ENCODE data around the gene ASMTL.

ASMTL gene

DNA sequence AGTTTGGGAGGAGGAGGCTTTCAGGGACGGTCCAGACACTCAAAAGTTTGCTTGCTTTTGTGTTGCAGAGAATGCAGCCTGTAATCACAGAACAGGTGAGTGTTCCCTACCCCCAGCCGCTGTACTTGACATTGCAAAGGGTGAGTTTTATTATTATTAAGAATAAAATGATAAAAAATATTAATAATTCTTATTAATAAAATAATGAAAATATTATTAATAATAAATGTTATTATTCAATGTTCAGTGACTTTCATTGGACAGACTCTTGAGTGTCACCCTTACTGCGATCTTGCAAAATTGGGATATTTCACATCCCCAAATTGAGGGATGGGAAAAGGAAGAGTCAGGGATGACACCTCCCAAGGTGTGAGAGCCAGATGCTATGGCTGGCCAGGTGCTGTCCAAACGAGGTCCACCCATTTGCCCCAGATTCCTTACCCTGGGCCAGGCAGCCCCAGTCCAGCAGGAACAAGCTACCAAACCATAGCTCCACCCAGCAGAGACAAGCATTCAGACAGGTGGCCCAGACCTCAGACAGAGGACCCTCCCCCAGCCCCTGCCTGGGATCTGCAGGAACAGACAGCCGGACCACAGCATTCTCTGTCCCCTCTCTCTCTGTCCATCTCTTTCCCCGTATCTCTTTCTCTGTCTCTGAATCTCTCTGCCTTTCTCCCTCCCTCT, 93.8 kb downstream of the ASMTL start:
- Histone ChIP-seq H3K27me3 (ENCODE audit: control insufficient read depth, insufficient read depth, low read length) (no peaks in the 10 kb centered on the region), H3K9me3 (ENCODE audit: control insufficient read depth, insufficient read depth, low read length) (peaks cover 6% of the 10 kb centered on the region), H3K36me3 (ENCODE audit: control insufficient read depth, insufficient read depth, low read length) (peaks cover 8% of the 10 kb centered on the region; the same call in 1 of the 2 replicates), H3K27ac (ENCODE audit: low read depth, low read length) (no peak overlapping the region), H3K4me1 (ENCODE audit: control insufficient read depth, insufficient read depth, low read length) (peaks cover 8% of the 10 kb centered on the region), H3K9ac (ENCODE audit: low read depth, low read length) (no peak overlapping the region), H3K4me3 (ENCODE audit: low read depth, low read length) (no peak overlapping the region)

DNA sequence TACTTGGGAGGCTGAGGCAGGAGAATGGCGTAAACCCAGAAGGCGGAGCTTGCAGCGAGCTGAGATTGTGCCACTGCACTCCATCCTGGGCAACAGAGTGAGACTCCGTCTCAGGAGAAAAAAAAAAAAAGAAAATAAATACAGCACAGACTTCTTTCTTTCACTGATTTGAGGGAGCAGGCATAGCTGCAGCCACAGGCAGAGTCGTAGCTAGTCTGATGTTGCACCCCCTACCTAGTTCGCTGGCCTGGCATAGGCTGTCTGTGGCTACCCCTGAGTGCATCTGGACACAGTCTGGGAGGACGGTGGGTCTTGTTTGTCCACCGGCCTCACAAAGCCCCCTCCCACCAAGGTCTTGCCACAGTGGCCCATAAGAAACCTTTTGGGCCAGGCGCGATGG, 94.7 kb downstream of the ASMTL start:
- peaks cover 8% of the 10 kb centered on the region; the same call in 1 of the 2 replicates for H3K36me3 ChIP-seq (ENCODE audit: control insufficient read depth, insufficient read depth, low read length)
- H3K9me3 ChIP-seq (ENCODE audit: control insufficient read depth, insufficient read depth, low read length) = peaks cover 10% of the 10 kb centered on the region
- no peak overlapping the region for H3K9ac ChIP-seq (ENCODE audit: low read depth, low read length)
- H3K27me3 ChIP-seq (ENCODE audit: control insufficient read depth, insufficient read depth, low read length) = no peaks in the 10 kb centered on the region
- H3K4me1 ChIP-seq (ENCODE audit: control insufficient read depth, insufficient read depth, low read length) = peaks cover 8% of the 10 kb centered on the region
- no peak overlapping the region for H3K27ac ChIP-seq (ENCODE audit: low read depth, low read length)
- no peak overlapping the region for H3K4me3 ChIP-seq (ENCODE audit: low read depth, low read length)

GRCh38 chrX:1355131-1356046, 97.3 kb downstream of the ASMTL start:
- peaks cover 8% of the 10 kb centered on the region for H3K4me1 ChIP-seq (ENCODE audit: control insufficient read depth, insufficient read depth, low read length)
- no peaks in the 10 kb centered on the region for H3K27me3 ChIP-seq (ENCODE audit: control insufficient read depth, insufficient read depth, low read length)
- H3K27ac ChIP-seq (ENCODE audit: low read depth, low read length) = peak overlapping the region; percentile 59
- H3K4me3 ChIP-seq (ENCODE audit: low read depth, low read length) = no peak overlapping the region
- H3K36me3 ChIP-seq (ENCODE audit: control insufficient read depth, insufficient read depth, low read length) = peaks cover 8% of the 10 kb centered on the region; the same call in 1 of the 2 replicates
- H3K9ac ChIP-seq (ENCODE audit: low read depth, low read length) = no peak overlapping the region
- H3K9me3 ChIP-seq (ENCODE audit: control insufficient read depth, insufficient read depth, low read length) = peaks cover 11% of the 10 kb centered on the region

GRCh38 chrX:1354036-1355019, 98.4 kb downstream of the ASMTL start:
- H3K4me3 ChIP-seq (ENCODE audit: low read depth, low read length) = no peak overlapping the region
- H3K36me3 ChIP-seq (ENCODE audit: control insufficient read depth, insufficient read depth, low read length) = peaks cover 8% of the 10 kb centered on the region; the same call in 1 of the 2 replicates
- H3K4me1 ChIP-seq (ENCODE audit: control insufficient read depth, insufficient read depth, low read length) = peaks cover 8% of the 10 kb centered on the region
- H3K9ac ChIP-seq (ENCODE audit: low read depth, low read length) = no peak overlapping the region
- no peak overlapping the region for H3K27ac ChIP-seq (ENCODE audit: low read depth, low read length)
- no peaks in the 10 kb centered on the region for H3K27me3 ChIP-seq (ENCODE audit: control insufficient read depth, insufficient read depth, low read length)
- peaks cover 11% of the 10 kb centered on the region for H3K9me3 ChIP-seq (ENCODE audit: control insufficient read depth, insufficient read depth, low read length)
